ENCODE data around the gene GRK1.

The GRK1 gene

GRCh38 chr13:113762538-113762937 lies 95.5 kb downstream of the GRK1 start:
- no peaks in the 10 kb centered on the region for H3K4me1 ChIP-seq (ENCODE audit: insufficient read depth, poor library complexity, severe bottlenecking)
- no peaks in the 10 kb centered on the region for H3K9me3 ChIP-seq (ENCODE audit: severe bottlenecking)
- H3K36me3 ChIP-seq (ENCODE audit: low read depth), result no peaks in the 10 kb centered on the region
- ATAC-seq (ENCODE audit: low read depth) (no peak), DNase-seq (ENCODE audit: low spot score) (no peak)
- H3K27me3 ChIP-seq (ENCODE audit: insufficient read depth, poor library complexity, severe bottlenecking), result no peaks in the 10 kb centered on the region
- TF ChIP-seq CTCF (IDR thresholded peaks at IDR 0.05; ENCODE audit: poor library complexity, severe bottlenecking), result no peak
- H3K4me3 ChIP-seq (ENCODE audit: severe bottlenecking), result no peak overlapping the region
- H3K27ac ChIP-seq (ENCODE audit: poor library complexity, severe bottlenecking), result no peak overlapping the region

- ATAC-seq (ENCODE audit: low read depth) (no peak), DNase-seq (ENCODE audit: low spot score) (no peak)
- no peak for TF ChIP-seq CTCF (IDR thresholded peaks at IDR 0.05; ENCODE audit: poor library complexity, severe bottlenecking)
- Histone ChIP-seq H3K27ac (ENCODE audit: poor library complexity, severe bottlenecking) (no peak overlapping the region), H3K4me1 (ENCODE audit: insufficient read depth, poor library complexity, severe bottlenecking) (no peaks in the 10 kb centered on the region), H3K4me3 (ENCODE audit: severe bottlenecking) (no peak overlapping the region), H3K36me3 (ENCODE audit: low read depth) (no peaks in the 10 kb centered on the region), H3K9me3 (ENCODE audit: severe bottlenecking) (no peaks in the 10 kb centered on the region), H3K27me3 (ENCODE audit: insufficient read depth, poor library complexity, severe bottlenecking) (no peaks in the 10 kb centered on the region)
These were observed 96.2 kb downstream of the GRK1 start for GRCh38 chr13:113763254-113763653.

- H3K36me3 ChIP-seq (ENCODE audit: low read depth), result no peaks in the 10 kb centered on the region
- no peaks in the 10 kb centered on the region for H3K27me3 ChIP-seq (ENCODE audit: insufficient read depth, poor library complexity, severe bottlenecking)
- no peak for TF ChIP-seq CTCF (IDR thresholded peaks at IDR 0.05; ENCODE audit: poor library complexity, severe bottlenecking)
- no peak overlapping the region for H3K27ac ChIP-seq (ENCODE audit: poor library complexity, severe bottlenecking)
- ATAC-seq (ENCODE audit: low read depth), result no peak
- H3K9me3 ChIP-seq (ENCODE audit: severe bottlenecking), result no peaks in the 10 kb centered on the region
- H3K4me3 ChIP-seq (ENCODE audit: severe bottlenecking), result no peak overlapping the region
- no peak for DNase-seq (ENCODE audit: low spot score)
- no peaks in the 10 kb centered on the region for H3K4me1 ChIP-seq (ENCODE audit: insufficient read depth, poor library complexity, severe bottlenecking)
These were observed 97.2 kb downstream of the GRK1 start for GRCh38 chr13:113763961-113764792.

GRCh38 chr13:113764793-113765563 lies 98.0 kb downstream of the GRK1 start:
- H3K27ac ChIP-seq (ENCODE audit: poor library complexity, severe bottlenecking), result no peak overlapping the region

More at GRCh38 chr13:113764793-113765563, 98.0 kb downstream of the GRK1 start:
- Histone ChIP-seq H3K36me3 (ENCODE audit: low read depth) (no peaks in the 10 kb centered on the region), H3K4me1 (ENCODE audit: insufficient read depth, poor library complexity, severe bottlenecking) (no peaks in the 10 kb centered on the region), H3K4me3 (ENCODE audit: severe bottlenecking) (no peak overlapping the region), H3K27me3 (ENCODE audit: insufficient read depth, poor library complexity, severe bottlenecking) (no peaks in the 10 kb centered on the region), H3K9me3 (ENCODE audit: severe bottlenecking) (no peaks in the 10 kb centered on the region)
- ATAC-seq (ENCODE audit: low read depth), result no peak
- no peak for TF ChIP-seq CTCF (IDR thresholded peaks at IDR 0.05; ENCODE audit: poor library complexity, severe bottlenecking)
- no peak for DNase-seq (ENCODE audit: low spot score)

Data from RWPE2 (cell line).